Activated naive CD4-positive, alpha-beta T cell treated with anti-CD3 and anti-CD28 coated beads, Interleukin-2, amount 50 U/mL, for 24 hours (primary cell): ENCODE measurements around the gene ADCY5.
"Not testable (repeated sequence)": the region's sequence is repeated elsewhere in the genome, so short reads cannot be mapped to it uniquely, and the experiment has no call there.

Experiments
- H3K27ac Mint-ChIP-seq: one replicate; pipeline ENCODE4 v1.8.0; 2021; ENCODE audit warnings: mild to moderate bottlenecking, mixed read lengths
- H3K27me3 Mint-ChIP-seq: one replicate; pipeline ENCODE4 v1.8.0; 2021; ENCODE audit warnings: mixed read lengths
- H3K36me3 Mint-ChIP-seq: one replicate; pipeline ENCODE4 v1.8.0; 2021; ENCODE audit warnings: mixed read lengths
- H3K4me1 Mint-ChIP-seq: one replicate; pipeline ENCODE4 v1.8.0; 2021; ENCODE audit warnings: mixed read lengths
- H3K4me3 Mint-ChIP-seq: one replicate; pipeline ENCODE4 v1.8.0; 2021; ENCODE audit warnings: mild to moderate bottlenecking, mixed read lengths
- H3K9me3 Mint-ChIP-seq: one replicate; pipeline ENCODE4 v1.8.0; 2021; ENCODE audit warnings: mixed read lengths

The ADCY5 gene

GRCh38 chr3:123448536-123449101, at the start of gene ADCY5:
Gene ADCY5 (minus strand): TSS chr3:123449090. CDS start chr3:123448545, 545 bp downstream.
- H3K36me3 Mint-ChIP-seq: no peaks in the 10 kb centered on the region
- peaks cover 34% of the 10 kb centered on the region for H3K27me3 Mint-ChIP-seq
- peak within 1 kb of the TSS; percentile 73 for H3K4me3 Mint-ChIP-seq
- no peaks in the 10 kb centered on the region for H3K9me3 Mint-ChIP-seq
- H3K27ac Mint-ChIP-seq: no peak within 1 kb of the TSS
- peaks cover 7% of the 10 kb centered on the region for H3K4me1 Mint-ChIP-seq

- H3K36me3 Mint-ChIP-seq: peaks cover 10% of the 10 kb centered on the region
- no peak overlapping the region for H3K4me3 Mint-ChIP-seq
- H3K4me1 Mint-ChIP-seq: no peaks in the 10 kb centered on the region
- no peaks in the 10 kb centered on the region for H3K9me3 Mint-ChIP-seq
- H3K27me3 Mint-ChIP-seq: no peaks in the 10 kb centered on the region
- H3K27ac Mint-ChIP-seq: no peak overlapping the region
Measured at GRCh38 chr3:123493912-123494311, 45.0 kb upstream of the ADCY5 start.

GRCh38 chr3:123491966-123492587, 43.2 kb upstream of the ADCY5 start:
- Mint-ChIP-seq H3K4me3 (no peak overlapping the region), H3K27ac (no peak overlapping the region), H3K4me1 (no peaks in the 10 kb centered on the region), H3K9me3 (no peaks in the 10 kb centered on the region), H3K36me3 (peaks cover 8% of the 10 kb centered on the region), H3K27me3 (no peaks in the 10 kb centered on the region)

GRCh38 chr3:123489400-123490004, 40.6 kb upstream of the ADCY5 start:
- H3K27me3 Mint-ChIP-seq: no peaks in the 10 kb centered on the region
- H3K36me3 Mint-ChIP-seq: peaks cover 2% of the 10 kb centered on the region
- H3K4me1 Mint-ChIP-seq: no peaks in the 10 kb centered on the region
- H3K9me3 Mint-ChIP-seq: no peaks in the 10 kb centered on the region
- no peak overlapping the region for H3K27ac Mint-ChIP-seq
- no peak overlapping the region for H3K4me3 Mint-ChIP-seq

- peaks cover 2% of the 10 kb centered on the region for H3K36me3 Mint-ChIP-seq
- H3K4me1 Mint-ChIP-seq: no peaks in the 10 kb centered on the region
- no peak overlapping the region for H3K27ac Mint-ChIP-seq
- no peaks in the 10 kb centered on the region for H3K27me3 Mint-ChIP-seq
- no peak overlapping the region for H3K4me3 Mint-ChIP-seq
- no peaks in the 10 kb centered on the region for H3K9me3 Mint-ChIP-seq
Measured at GRCh38 chr3:123488645-123489347, 39.9 kb upstream of the ADCY5 start.

GRCh38 chr3:123487063-123487462, 38.2 kb upstream of the ADCY5 start:
- H3K4me3 Mint-ChIP-seq, H3K36me3 Mint-ChIP-seq, H3K9me3 Mint-ChIP-seq, H3K27me3 Mint-ChIP-seq, H3K4me1 Mint-ChIP-seq, H3K27ac Mint-ChIP-seq: not testable (repeated sequence)

GRCh38 chr3:123486460-123486859, 37.6 kb upstream of the ADCY5 start:
- H3K36me3 Mint-ChIP-seq: no peaks in the 10 kb centered on the region
- H3K4me1 Mint-ChIP-seq: no peaks in the 10 kb centered on the region
- H3K9me3 Mint-ChIP-seq: no peaks in the 10 kb centered on the region
- no peaks in the 10 kb centered on the region for H3K27me3 Mint-ChIP-seq
- no peak overlapping the region for H3K4me3 Mint-ChIP-seq
- no peak overlapping the region for H3K27ac Mint-ChIP-seq

GRCh38 chr3:123485551-123485950, 36.7 kb upstream of the ADCY5 start:
- no peaks in the 10 kb centered on the region for H3K36me3 Mint-ChIP-seq
- no peaks in the 10 kb centered on the region for H3K4me1 Mint-ChIP-seq
- no peaks in the 10 kb centered on the region for H3K9me3 Mint-ChIP-seq

GRCh38 chr3:123483146-123483545, 34.3 kb upstream of the ADCY5 start:
- no peaks in the 10 kb centered on the region for H3K36me3 Mint-ChIP-seq
- no peak overlapping the region for H3K4me3 Mint-ChIP-seq
- H3K27me3 Mint-ChIP-seq: peaks cover 5% of the 10 kb centered on the region
- no peaks in the 10 kb centered on the region for H3K4me1 Mint-ChIP-seq
- H3K9me3 Mint-ChIP-seq: no peaks in the 10 kb centered on the region
- H3K27ac Mint-ChIP-seq: no peak overlapping the region

More at GRCh38 chr3:123485551-123485950, 36.7 kb upstream of the ADCY5 start:
- H3K4me3 Mint-ChIP-seq: no peak overlapping the region
- no peak overlapping the region for H3K27ac Mint-ChIP-seq
- H3K27me3 Mint-ChIP-seq: no peaks in the 10 kb centered on the region

- Mint-ChIP-seq H3K9me3 (no peaks in the 10 kb centered on the region), H3K4me3 (no peak overlapping the region), H3K4me1 (no peaks in the 10 kb centered on the region), H3K27ac (no peak overlapping the region), H3K36me3 (no peaks in the 10 kb centered on the region), H3K27me3 (peaks cover 7% of the 10 kb centered on the region)
Measured at GRCh38 chr3:123481722-123482457, 33.0 kb upstream of the ADCY5 start.

GRCh38 chr3:123481071-123481470, 32.2 kb upstream of the ADCY5 start:
- Mint-ChIP-seq H3K4me1 (no peaks in the 10 kb centered on the region), H3K4me3 (no peak overlapping the region), H3K27me3 (peaks cover 7% of the 10 kb centered on the region), H3K27ac (no peak overlapping the region), H3K9me3 (no peaks in the 10 kb centered on the region), H3K36me3 (no peaks in the 10 kb centered on the region)

- H3K4me1 Mint-ChIP-seq: no peaks in the 10 kb centered on the region
- no peaks in the 10 kb centered on the region for H3K36me3 Mint-ChIP-seq
- no peak overlapping the region for H3K4me3 Mint-ChIP-seq
- H3K9me3 Mint-ChIP-seq: no peaks in the 10 kb centered on the region
- peaks cover 7% of the 10 kb centered on the region for H3K27me3 Mint-ChIP-seq
- no peak overlapping the region for H3K27ac Mint-ChIP-seq
Measured at GRCh38 chr3:123480428-123480827, 31.5 kb upstream of the ADCY5 start.

GRCh38 chr3:123479891-123480290, 31.0 kb upstream of the ADCY5 start:
- Mint-ChIP-seq H3K9me3 (no peaks in the 10 kb centered on the region), H3K27ac (no peak overlapping the region), H3K36me3 (no peaks in the 10 kb centered on the region), H3K4me1 (no peaks in the 10 kb centered on the region), H3K27me3 (peaks cover 7% of the 10 kb centered on the region), H3K4me3 (no peak overlapping the region)

GRCh38 chr3:123478314-123478713, 29.4 kb upstream of the ADCY5 start:
- no peak overlapping the region for H3K4me3 Mint-ChIP-seq
- H3K27ac Mint-ChIP-seq: no peak overlapping the region
- peaks cover 7% of the 10 kb centered on the region for H3K27me3 Mint-ChIP-seq
- H3K36me3 Mint-ChIP-seq: no peaks in the 10 kb centered on the region
- H3K4me1 Mint-ChIP-seq: no peaks in the 10 kb centered on the region
- no peaks in the 10 kb centered on the region for H3K9me3 Mint-ChIP-seq

- peaks cover 7% of the 10 kb centered on the region for H3K27me3 Mint-ChIP-seq
- H3K4me3 Mint-ChIP-seq: no peak overlapping the region
Measured at GRCh38 chr3:123476967-123477750, 28.3 kb upstream of the ADCY5 start.

More at GRCh38 chr3:123476967-123477750, 28.3 kb upstream of the ADCY5 start:
- Mint-ChIP-seq H3K9me3 (no peaks in the 10 kb centered on the region), H3K4me1 (no peaks in the 10 kb centered on the region), H3K27ac (no peak overlapping the region), H3K36me3 (no peaks in the 10 kb centered on the region)
